ENCODE data around the gene PRR35.

Gene PRR35

GRCh38 chr16:588889-589657, 28.9 kb downstream of the PRR35 start:
- Histone ChIP-seq H3K27ac (replicated peaks) (peak overlapping the region; percentile 98), H3K4me3 (replicated peaks; ENCODE audit: insufficient read depth, low read length) (peak overlapping the region; percentile 56), H3K27me3 (ENCODE audit: insufficient read depth, poor library complexity, severe bottlenecking) (no peaks in the 10 kb centered on the region)
- TF ChIP-seq GABPA (IDR thresholded peaks at IDR 0.05; ENCODE audit: low read depth) (peak; percentile 95), REST (IDR thresholded peaks at IDR 0.05; ENCODE audit: insufficient replicate concordance, low read depth) (no peak), SPI1 (IDR thresholded peaks at IDR 0.05; ENCODE audit: borderline replicate concordance, low read depth) (peak; percentile 86), CTCF (IDR thresholded peaks at IDR 0.05; ENCODE audit: insufficient read depth, low read length) (no peak), POLR2AphosphoS5 (IDR thresholded peaks at IDR 0.05; ENCODE audit: low read depth) (peak; percentile 57)
- peak; percentile 93 to 97 for DNase-seq (ENCODE audit: low read depth in 1 of 2, low spot score in 1 of 2)

DNA sequence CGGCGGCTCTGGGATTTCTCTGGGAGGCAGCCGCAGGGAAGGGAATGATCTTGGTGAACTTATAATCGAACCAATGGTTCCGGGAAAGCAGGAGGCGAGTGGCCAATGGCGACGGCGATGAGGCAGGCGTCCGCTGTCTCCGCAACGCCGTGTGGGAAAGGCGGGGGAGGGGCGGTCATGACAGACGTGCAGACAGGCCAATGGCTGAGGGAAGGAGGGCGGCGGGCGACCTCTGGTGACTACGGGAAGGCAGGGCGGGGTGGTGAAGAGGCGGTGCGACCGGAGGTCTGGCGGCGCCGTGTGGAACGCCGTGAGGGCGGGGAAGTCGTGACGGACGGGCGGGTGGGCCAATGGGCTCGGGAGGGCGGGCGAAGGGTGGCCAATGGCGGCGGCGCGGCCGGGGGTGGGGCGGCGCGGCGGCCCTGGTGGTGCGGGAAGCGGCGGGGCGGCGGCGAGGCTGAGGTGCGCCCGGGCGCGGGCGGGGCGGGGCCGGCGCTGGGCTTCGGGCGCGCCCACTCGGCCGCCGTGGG, 29.5 kb downstream of the PRR35 start, which contains the start of gene RAB40C:
Gene RAB40C, plus strand, starts transcription at position 409 of the 530 bp plus-strand sequence. CDS start 226 bp downstream, outside the sequence.
- H3K27ac ChIP-seq (replicated peaks), result peak within 1 kb of the TSS; percentile 98
- H3K27me3 ChIP-seq (ENCODE audit: insufficient read depth, poor library complexity, severe bottlenecking), result no peaks in the 10 kb centered on the region
- DNase-seq (ENCODE audit: low read depth in 1 of 2, low spot score in 1 of 2), result peak; percentile 97 to 99
- TF ChIP-seq POLR2AphosphoS5 (IDR thresholded peaks at IDR 0.05; ENCODE audit: low read depth), result no peak
- no peak for TF ChIP-seq REST (IDR thresholded peaks at IDR 0.05; ENCODE audit: insufficient replicate concordance, low read depth)
- no peak for TF ChIP-seq GABPA (IDR thresholded peaks at IDR 0.05; ENCODE audit: low read depth)
- no peak for TF ChIP-seq SPI1 (IDR thresholded peaks at IDR 0.05; ENCODE audit: borderline replicate concordance, low read depth)
- TF ChIP-seq CTCF (IDR thresholded peaks at IDR 0.05; ENCODE audit: insufficient read depth, low read length), result no peak
- peak within 1 kb of the TSS; percentile 87 for H3K4me3 ChIP-seq (replicated peaks; ENCODE audit: insufficient read depth, low read length)

GRCh38 chr16:590188-590814, 30.1 kb downstream of the PRR35 start:
- Histone ChIP-seq H3K4me3 (replicated peaks; ENCODE audit: insufficient read depth, low read length) (peak overlapping the region; percentile 87), H3K27me3 (ENCODE audit: insufficient read depth, poor library complexity, severe bottlenecking) (no peaks in the 10 kb centered on the region), H3K27ac (replicated peaks) (peak overlapping the region; percentile 67)
- DNase-seq (ENCODE audit: low read depth in 1 of 2, low spot score in 1 of 2), result no peak
- TF ChIP-seq REST (IDR thresholded peaks at IDR 0.05; ENCODE audit: insufficient replicate concordance, low read depth) (no peak), CTCF (IDR thresholded peaks at IDR 0.05; ENCODE audit: insufficient read depth, low read length) (no peak), POLR2AphosphoS5 (IDR thresholded peaks at IDR 0.05; ENCODE audit: low read depth) (no peak), SPI1 (IDR thresholded peaks at IDR 0.05; ENCODE audit: borderline replicate concordance, low read depth) (no peak), GABPA (IDR thresholded peaks at IDR 0.05; ENCODE audit: low read depth) (no peak)
